Immature natural killer cell (primary cell): ENCODE results near the gene PHF19. TPM values are rescaled to one million over a fixed set of nuclear protein-coding genes. Genes with fewer than 3 reads are reported as not detected.

ENCODE experiments used
- DNase-seq, 3 donors: peaks; one replicate each; pipeline ENCODE4 v3.0.0; 2022; ENCODE audit warnings: mixed read lengths in 1 of 3
- H3K27ac Mint-ChIP-seq, 6 donors: one replicate each; pipeline ENCODE4 v1.8.0; 2020; ENCODE audit warnings: mixed read lengths in 6 of 6, mild to moderate bottlenecking in 5 of 6, inconsistent platforms in 4 of 6, moderate library complexity in 3 of 6
- H3K27me3 Mint-ChIP-seq, 3 donors: one replicate each; pipeline ENCODE4 v1.8.0; 2020 to 2021; ENCODE audit warnings: low read depth in 3 of 3, mild to moderate bottlenecking in 3 of 3, mixed read lengths in 3 of 3, moderate library complexity in 3 of 3, inconsistent platforms in 1 of 3
- H3K36me3 Mint-ChIP-seq, 3 donors: one replicate each; pipeline ENCODE4 v1.8.0; 2020; ENCODE audit warnings: mixed read lengths in 3 of 3, inconsistent platforms in 2 of 3, mild to moderate bottlenecking in 2 of 3
- H3K4me1 Mint-ChIP-seq, 2 donors: one replicate each; pipeline ENCODE4 v1.8.0; 2020; ENCODE audit warnings: inconsistent platforms in 2 of 2, mild to moderate bottlenecking in 2 of 2, mixed read lengths in 2 of 2, moderate library complexity in 1 of 2
- H3K4me3 Mint-ChIP-seq, 5 donors: one replicate each; pipeline ENCODE4 v1.8.0; 2020; ENCODE audit warnings: mild to moderate bottlenecking in 5 of 5, mixed read lengths in 5 of 5, inconsistent platforms in 3 of 5, moderate library complexity in 3 of 5
- H3K9me3 Mint-ChIP-seq, 6 donors: one replicate each; pipeline ENCODE4 v1.8.0; 2020; ENCODE audit warnings: mild to moderate bottlenecking in 6 of 6, mixed read lengths in 6 of 6, inconsistent platforms in 4 of 6, moderate library complexity in 3 of 6
- polyA plus RNA-seq, 3 donors: library from polyadenylated mRNA; unstranded; fragments of 300-500 nt; fragmentation: Illumina TruSeq; gene quantifications; one replicate each; pipeline ENCODE4 v1.2.3, GENCODE V29; 2021

PHF19 gene
- polyA plus RNA-seq, 3 donors from 2014 or later, result 12.1 to 12.9 (median 12.8) TPM

GRCh38 chr9:120842685-120843485, 34.1 kb downstream of the PHF19 start, which contains the start of gene PSMD5:
Gene PSMD5, minus strand, starts transcription at chr9:120842922. Its CDS starts 13 bp downstream, at chr9:120842909.
- Mint-ChIP-seq H3K36me3 (peaks cover 5 to 22% (median 9%) of the 10 kb centered on the region in 3 donors), H3K4me3 (peak within 1 kb of the TSS; percentile 93 to 98 (median 96)), H3K27ac (peak within 1 kb of the TSS; percentile 89 to 97 (median 96)), H3K27me3 (peaks cover 2 to 8% (median 3%) of the 10 kb centered on the region in 3 donors), H3K9me3 (no peaks in the 10 kb centered on the region), H3K4me1 (peaks cover 51 to 79% of the 10 kb centered on the region in 2 donors)
- peak; percentile 95 to 98 (median 97) for DNase-seq

DNA sequence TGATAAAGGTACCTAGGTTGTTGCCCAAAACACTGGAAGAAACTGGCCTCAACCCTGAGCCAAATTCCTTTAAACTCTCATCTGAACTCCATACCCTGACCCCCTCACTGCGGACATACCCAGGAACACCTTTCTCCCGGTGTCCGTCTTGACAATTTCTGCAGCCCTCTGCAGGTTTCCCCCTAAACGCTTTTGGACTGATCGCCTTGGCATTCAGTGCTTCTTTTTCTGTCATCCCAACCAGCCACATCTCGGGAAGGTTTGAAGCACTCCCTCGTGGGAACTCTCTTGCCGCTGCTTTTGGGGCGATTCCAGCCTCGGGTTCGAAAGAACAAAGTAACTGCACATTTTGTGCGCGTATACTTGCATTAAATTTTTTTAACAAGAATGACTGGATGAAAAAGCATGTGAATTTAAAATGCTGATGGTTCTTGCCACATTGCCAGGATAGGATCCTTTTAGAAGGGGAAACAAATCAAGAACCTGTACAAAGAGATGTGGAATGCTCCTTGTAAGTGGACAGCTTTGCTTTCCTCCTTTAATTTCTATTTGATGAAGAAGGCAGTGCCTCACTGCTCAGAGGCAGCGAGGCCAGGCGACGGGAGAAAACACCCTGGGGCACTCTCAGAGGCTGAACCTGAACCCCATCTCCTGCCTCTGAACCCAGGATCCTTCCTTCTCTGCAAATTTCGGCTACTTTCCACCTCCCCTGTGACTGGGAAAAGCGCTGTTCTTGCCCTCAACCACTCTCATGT, 34.9 kb downstream of the PHF19 start:
- H3K4me3 Mint-ChIP-seq, result peak overlapping the region; percentile 93 to 98 (median 96)
- DNase-seq, result no peak
- H3K36me3 Mint-ChIP-seq, result peaks cover 5 to 19% (median 9%) of the 10 kb centered on the region in 3 donors
- peak overlapping the region; percentile 89 to 97 (median 96) for H3K27ac Mint-ChIP-seq
- no peaks in the 10 kb centered on the region for H3K9me3 Mint-ChIP-seq
- peaks cover 2 to 8% (median 3%) of the 10 kb centered on the region in 3 donors for H3K27me3 Mint-ChIP-seq
- H3K4me1 Mint-ChIP-seq, result peaks cover 51 to 79% of the 10 kb centered on the region in 2 donors

DNA sequence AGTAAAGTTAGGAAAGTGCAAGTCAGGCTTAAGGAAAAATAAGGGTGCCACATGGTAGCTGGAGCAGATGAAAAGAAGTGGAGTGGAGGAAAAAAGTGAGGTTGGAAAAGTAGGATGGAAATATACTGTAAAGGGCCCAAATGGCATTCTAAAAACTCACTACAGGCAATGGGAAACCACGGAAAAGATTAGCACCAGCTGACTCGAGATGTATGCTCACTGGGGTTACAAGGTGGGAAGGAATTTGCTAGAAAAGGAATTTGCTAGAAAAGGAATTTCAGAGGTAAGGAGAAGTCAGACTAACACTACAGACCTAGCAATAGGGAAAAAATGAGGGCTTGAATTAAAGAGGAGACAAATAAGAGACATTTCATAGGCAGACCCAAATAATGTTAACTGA, 37.8 kb downstream of the PHF19 start:
- Mint-ChIP-seq H3K27ac (peak overlapping the region in 5 of 6 donors; percentile 4 to 76 (median 45)), H3K4me1 (peaks cover 42 to 53% of the 10 kb centered on the region in 2 donors), H3K27me3 (peaks cover 2 to 8% (median 3%) of the 10 kb centered on the region in 3 donors), H3K4me3 (peak overlapping the region in 2 of 5 donors; percentile 8 to 23), H3K36me3 (peaks cover 9 to 14% (median 9%) of the 10 kb centered on the region in 3 donors), H3K9me3 (no peaks in the 10 kb centered on the region)
- no peak for DNase-seq

DNA sequence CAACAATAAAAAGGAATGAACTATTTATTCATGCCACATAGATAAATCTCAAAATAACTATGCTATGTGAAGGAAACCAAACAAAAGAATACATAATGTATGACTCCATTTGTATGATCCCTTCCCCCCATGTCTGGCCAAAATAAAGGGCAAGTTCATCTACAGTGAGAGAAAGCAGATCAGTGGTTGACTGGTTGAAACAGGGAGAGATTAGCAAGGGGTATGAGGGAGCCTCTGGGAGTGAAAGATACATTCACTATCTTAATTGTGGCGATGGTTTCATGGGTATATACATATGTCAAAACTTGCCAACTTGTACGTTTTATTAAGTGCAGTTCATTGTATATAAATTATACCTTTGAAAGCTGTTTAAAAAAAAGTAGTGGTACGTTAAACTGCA, 39.1 kb downstream of the PHF19 start:
- H3K9me3 Mint-ChIP-seq, result no peaks in the 10 kb centered on the region
- DNase-seq, result no peak
- H3K4me1 Mint-ChIP-seq, result peaks cover 30 to 41% of the 10 kb centered on the region in 2 donors
- H3K27me3 Mint-ChIP-seq, result peaks cover under 1 to 6% (median 2%) of the 10 kb centered on the region in 3 donors
- no peak overlapping the region for H3K4me3 Mint-ChIP-seq
- peaks cover 9 to 19% (median 12%) of the 10 kb centered on the region in 3 donors for H3K36me3 Mint-ChIP-seq
- peak overlapping the region in 2 of 6 donors; percentile 26 to 40 for H3K27ac Mint-ChIP-seq

DNA sequence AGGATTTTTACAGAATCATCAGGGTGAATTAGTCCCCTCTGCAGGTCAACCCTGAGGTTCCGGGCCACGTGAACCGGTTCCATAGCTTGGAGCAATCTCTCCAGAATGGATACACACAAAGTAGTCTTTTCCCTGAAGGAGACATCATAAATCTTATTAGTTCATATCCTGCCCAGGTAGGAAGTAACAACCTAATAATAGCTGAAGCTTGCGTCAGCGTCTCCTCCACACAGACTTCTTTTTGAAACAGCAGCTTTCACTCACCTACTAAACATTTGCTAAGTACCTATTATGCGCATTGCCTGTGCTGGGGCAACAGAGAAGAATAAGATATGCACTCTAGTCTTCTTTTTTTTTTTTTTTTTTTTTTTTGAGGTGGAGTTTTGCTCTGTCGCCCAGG, 43.7 kb downstream of the PHF19 start:
- no peak overlapping the region for H3K4me3 Mint-ChIP-seq

DNA sequence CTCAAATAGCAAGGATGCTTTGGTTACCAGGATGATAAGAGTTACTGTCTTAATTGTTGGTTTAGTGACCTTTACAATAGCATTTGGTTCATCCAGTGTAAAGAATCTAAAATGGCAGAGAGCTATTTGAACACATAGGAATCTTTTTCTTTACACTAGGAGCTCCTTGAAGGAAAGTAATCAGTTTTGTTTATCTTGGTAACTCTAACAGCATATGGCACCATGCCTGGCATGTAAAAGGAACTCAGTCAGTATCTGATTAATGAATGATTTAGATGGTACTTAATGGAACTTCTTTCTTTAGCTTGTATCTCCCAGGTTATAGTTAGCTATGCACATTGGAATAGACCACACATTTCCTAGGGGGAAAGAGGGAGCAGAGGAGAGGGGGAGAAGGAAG, 44.2 kb downstream of the PHF19 start:
- Mint-ChIP-seq H3K4me1 (peaks cover under 1 to 6% of the 10 kb centered on the region in 2 donors), H3K27me3 (peaks cover 0 to 1% (median 0%) of the 10 kb centered on the region in 3 donors), H3K9me3 (no peaks in the 10 kb centered on the region), H3K4me3 (no peak overlapping the region), H3K36me3 (peaks cover 19 to 40% (median 20%) of the 10 kb centered on the region in 3 donors), H3K27ac (no peak overlapping the region)
- DNase-seq, result no peak

More for the DNA sequence above, 43.7 kb downstream of the PHF19 start:
- H3K4me1 Mint-ChIP-seq, result peaks cover 2 to 10% of the 10 kb centered on the region in 2 donors
- peaks cover 19 to 40% (median 20%) of the 10 kb centered on the region in 3 donors for H3K36me3 Mint-ChIP-seq
- peaks cover 0 to 1% (median 0%) of the 10 kb centered on the region in 3 donors for H3K27me3 Mint-ChIP-seq
- no peak overlapping the region for H3K27ac Mint-ChIP-seq
- H3K9me3 Mint-ChIP-seq, result no peaks in the 10 kb centered on the region
- no peak for DNase-seq

DNA sequence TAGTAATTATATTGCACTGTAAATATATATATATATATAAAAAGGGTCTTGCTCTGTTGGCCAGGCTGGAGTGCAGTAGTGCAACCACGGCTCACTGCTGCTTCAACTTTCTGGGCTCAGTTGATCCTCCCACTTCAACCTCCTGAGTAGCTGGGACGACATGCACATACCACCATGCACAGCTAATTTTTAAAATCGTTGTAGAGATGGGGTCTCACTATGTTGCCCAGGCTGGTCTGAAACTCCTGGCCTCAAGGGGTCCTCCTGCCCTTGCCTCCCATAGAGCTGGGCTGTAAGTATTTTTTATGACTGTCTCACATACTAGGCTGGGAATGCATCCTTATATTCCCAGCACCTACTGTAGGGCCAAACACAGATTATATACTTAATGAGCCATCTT, 46.1 kb downstream of the PHF19 start:
- H3K4me3 Mint-ChIP-seq, result no peak overlapping the region
- no peak for DNase-seq
- peaks cover 0 to 1% (median 0%) of the 10 kb centered on the region in 3 donors for H3K27me3 Mint-ChIP-seq
- H3K4me1 Mint-ChIP-seq, result no peaks in the 10 kb centered on the region
- no peaks in the 10 kb centered on the region for H3K9me3 Mint-ChIP-seq
- H3K36me3 Mint-ChIP-seq, result peaks cover 22 to 48% (median 27%) of the 10 kb centered on the region in 3 donors
- H3K27ac Mint-ChIP-seq, result peak overlapping the region in 1 of 6 donors; percentile 11

DNA sequence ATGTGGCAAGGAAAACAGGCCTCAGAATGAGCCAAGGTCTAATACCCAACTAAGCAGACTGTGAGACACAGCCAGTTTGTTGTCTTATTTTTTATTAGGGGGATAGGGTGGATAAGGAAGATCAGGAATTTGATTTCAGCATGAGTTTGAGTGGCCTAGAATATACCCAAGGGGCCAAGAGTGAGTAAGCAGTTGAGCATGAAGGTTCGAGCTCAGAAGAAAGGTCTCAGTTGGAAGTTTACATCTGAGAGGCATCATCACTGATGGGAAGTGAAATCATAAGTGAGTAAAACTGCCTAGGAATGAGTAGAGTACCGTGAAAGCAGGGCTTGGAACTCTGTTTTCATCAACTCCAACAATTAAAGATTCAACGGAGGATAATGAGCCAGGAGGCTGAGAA, 46.8 kb downstream of the PHF19 start:
- peaks cover 22 to 46% (median 24%) of the 10 kb centered on the region in 3 donors for H3K36me3 Mint-ChIP-seq
- no peak overlapping the region for H3K4me3 Mint-ChIP-seq

DNA sequence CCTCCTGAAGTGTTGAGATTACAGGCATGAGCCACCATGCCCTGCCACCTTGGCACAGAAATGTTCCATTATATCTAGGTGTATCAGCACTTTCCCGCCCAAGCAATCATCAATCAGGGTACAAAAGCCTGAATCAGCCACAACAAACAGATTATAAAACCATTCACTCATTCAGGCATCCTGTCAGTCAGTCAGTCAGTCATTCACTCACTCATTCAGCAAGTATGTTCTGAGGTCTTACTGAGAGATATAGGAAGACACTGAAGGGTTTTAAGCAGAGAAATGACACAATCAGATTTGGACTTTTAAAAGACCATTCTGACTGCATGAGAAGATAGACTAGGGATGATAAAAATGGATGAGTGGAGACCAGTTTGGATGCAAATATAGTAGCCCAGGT, 47.3 kb downstream of the PHF19 start:
- Mint-ChIP-seq H3K4me3 (no peak overlapping the region), H3K27ac (no peak overlapping the region), H3K4me1 (no peaks in the 10 kb centered on the region), H3K27me3 (peaks cover 0 to 1% (median 0%) of the 10 kb centered on the region in 3 donors), H3K9me3 (no peaks in the 10 kb centered on the region), H3K36me3 (peaks cover 22 to 48% (median 27%) of the 10 kb centered on the region in 3 donors)
- DNase-seq, result no peak

More for the DNA sequence above, 46.8 kb downstream of the PHF19 start:
- DNase-seq, result no peak
- Mint-ChIP-seq H3K27me3 (peaks cover 0 to 1% (median 0%) of the 10 kb centered on the region in 3 donors), H3K4me1 (no peaks in the 10 kb centered on the region), H3K27ac (peak overlapping the region in 1 of 6 donors; percentile 37), H3K9me3 (no peaks in the 10 kb centered on the region)

DNA sequence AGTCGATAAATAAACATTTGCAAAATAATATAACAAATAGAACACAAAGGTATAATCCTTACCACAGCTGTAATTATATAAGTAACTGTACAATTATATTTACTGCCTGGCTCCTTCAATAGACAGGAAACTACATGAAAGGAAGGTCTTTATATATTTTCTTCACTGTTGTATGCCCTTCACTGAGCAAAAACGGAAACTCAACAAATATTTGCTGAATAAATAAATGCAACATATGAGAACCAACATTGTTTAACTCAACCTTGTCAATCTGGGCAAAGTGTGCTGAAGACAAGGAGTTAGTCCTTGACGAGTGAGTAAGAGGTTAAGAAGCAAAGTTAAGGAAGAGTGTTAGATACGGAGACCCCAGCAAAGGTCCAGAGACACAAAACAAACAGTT, 56.9 kb downstream of the PHF19 start:
- peak overlapping the region in 1 of 6 donors; percentile 1 for H3K27ac Mint-ChIP-seq
- H3K4me3 Mint-ChIP-seq, result no peak overlapping the region
- no peaks in the 10 kb centered on the region for H3K9me3 Mint-ChIP-seq
- no peak for DNase-seq
- peaks cover 31 to 67% (median 36%) of the 10 kb centered on the region in 3 donors for H3K36me3 Mint-ChIP-seq
- H3K27me3 Mint-ChIP-seq, result no peaks in the 10 kb centered on the region
- no peaks in the 10 kb centered on the region for H3K4me1 Mint-ChIP-seq

DNA sequence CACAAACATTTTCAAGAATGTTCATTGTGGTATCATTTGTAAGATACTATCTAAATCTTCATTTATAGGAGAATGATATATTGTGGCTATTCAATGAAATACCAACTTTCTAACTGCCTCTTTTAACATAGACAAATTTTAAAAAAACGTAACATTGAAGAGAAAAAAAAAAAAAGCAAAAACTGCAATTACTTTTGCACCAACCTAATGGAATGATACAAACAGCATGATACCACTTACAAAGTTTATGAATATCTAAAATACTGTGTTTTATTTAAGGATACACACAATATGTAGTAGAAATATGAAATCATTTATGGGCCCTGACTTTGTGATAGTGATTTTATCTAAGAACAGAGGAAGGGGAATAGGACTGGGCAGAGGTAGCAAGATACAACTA, 58.4 kb downstream of the PHF19 start:
- DNase-seq, result no peak
- H3K36me3 Mint-ChIP-seq, result peaks cover 29 to 56% (median 29%) of the 10 kb centered on the region in 3 donors
- H3K4me1 Mint-ChIP-seq, result no peaks in the 10 kb centered on the region
- H3K9me3 Mint-ChIP-seq, result no peaks in the 10 kb centered on the region
- H3K4me3 Mint-ChIP-seq, result no peak overlapping the region
- peak overlapping the region in 1 of 6 donors; percentile 35 for H3K27ac Mint-ChIP-seq
- H3K27me3 Mint-ChIP-seq, result no peaks in the 10 kb centered on the region

- H3K27ac Mint-ChIP-seq, result no peak overlapping the region
- H3K36me3 Mint-ChIP-seq, result peaks cover 23 to 46% (median 25%) of the 10 kb centered on the region in 3 donors
- H3K27me3 Mint-ChIP-seq, result peaks cover 0 to 3% (median 2%) of the 10 kb centered on the region in 3 donors
Measured at GRCh38 chr9:120815075-120815474, 61.9 kb downstream of the PHF19 start.

DNA sequence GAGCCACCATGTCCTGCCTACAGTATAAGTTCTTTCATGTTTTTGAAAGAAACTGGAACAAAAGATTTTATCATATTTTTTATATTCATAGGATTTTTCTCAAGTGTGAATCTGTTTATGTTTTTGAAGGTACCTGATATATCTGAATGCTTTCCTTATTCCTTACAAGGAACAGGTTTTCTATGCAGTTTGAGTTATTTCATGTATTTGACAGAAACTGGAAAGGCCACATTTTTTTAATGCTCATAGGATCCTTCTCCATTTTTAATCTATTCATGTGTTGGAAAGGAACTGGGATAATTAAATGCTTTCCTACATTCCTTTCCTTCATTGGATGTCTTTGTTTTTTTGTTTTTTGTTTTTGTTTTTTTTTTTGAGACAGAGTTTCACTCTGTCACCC, 68.1 kb downstream of the PHF19 start:
- Mint-ChIP-seq H3K27me3 (peaks cover 0 to 3% (median 2%) of the 10 kb centered on the region in 3 donors), H3K9me3 (peaks cover 25 to 55% (median 37%) of the 10 kb centered on the region in 6 donors), H3K4me1 (no peaks in the 10 kb centered on the region), H3K4me3 (no peak overlapping the region), H3K27ac (no peak overlapping the region), H3K36me3 (peaks cover 35 to 45% (median 45%) of the 10 kb centered on the region in 3 donors)
- no peak for DNase-seq

More at GRCh38 chr9:120815075-120815474, 61.9 kb downstream of the PHF19 start:
- Mint-ChIP-seq H3K4me1 (no peaks in the 10 kb centered on the region), H3K9me3 (peaks cover 0 to 5% (median 0%) of the 10 kb centered on the region in 6 donors), H3K4me3 (no peak overlapping the region)
- DNase-seq, result no peak
